Natural killer cell (primary cell): ENCODE measurements around the gene DOCK10. TPM values are rescaled to one million over a fixed set of nuclear protein-coding genes. Genes with fewer than 3 reads are reported as not detected.

Experiments
- ATAC-seq, 3 donors: fragments of 150-1000 bp in 2 of 3; fragments of 200-7000 bp in 1 of 3; cut with Tn5 transposase; 1 replicate in 1 of 3; 2 replicates in 2 of 3; pipeline ENCODE4 v1.10.0; 2021; ENCODE audit warnings: mild to moderate bottlenecking in 2 of 3, moderate library complexity in 2 of 3
- DNase-seq, 2 donors: peaks; one replicate each; pipeline versions ENCODE4 v3.0.0 to v3.0.0-alpha.2; 2013 to 2021; ENCODE audit warnings: mixed read lengths in 1 of 2
- H3K27ac ChIP-seq: one replicate; pipeline ENCODE4 v1.5.1; 2013; ENCODE audit warnings: mild to moderate bottlenecking, low read length
- H3K27me3 ChIP-seq: one replicate; pipeline ENCODE4 v1.6.1; 2013; ENCODE audit warnings: low read length; ENCODE audit not compliant: control insufficient read depth, insufficient read depth
- H3K36me3 ChIP-seq: one replicate; pipeline ENCODE4 v1.6.1; 2013; ENCODE audit warnings: low read length; ENCODE audit not compliant: control insufficient read depth, insufficient read depth
- H3K4me1 ChIP-seq: one replicate; pipeline ENCODE4 v1.6.1; 2013; ENCODE audit warnings: low read length; ENCODE audit not compliant: control insufficient read depth, insufficient read depth
- H3K4me3 ChIP-seq: one replicate; pipeline ENCODE4 v1.5.1; 2013; ENCODE audit warnings: low read length
- H3K9me3 ChIP-seq: one replicate; pipeline ENCODE4 v1.6.1; 2013; ENCODE audit warnings: low read length; ENCODE audit not compliant: control insufficient read depth, insufficient read depth
- H3K27ac Mint-ChIP-seq, 2 donors: one replicate each; pipeline ENCODE4 v1.8.0; 2022; ENCODE audit warnings: mild to moderate bottlenecking in 2 of 2, mixed read lengths in 2 of 2, moderate library complexity in 1 of 2
- H3K27me3 Mint-ChIP-seq, 2 donors: one replicate each; pipeline ENCODE4 v1.8.0; 2022; ENCODE audit warnings: low read depth in 2 of 2, mixed read lengths in 2 of 2
- H3K36me3 Mint-ChIP-seq: one replicate; pipeline ENCODE4 v1.8.0; 2022; ENCODE audit warnings: mixed read lengths
- H3K4me1 Mint-ChIP-seq, 2 donors: one replicate each; pipeline ENCODE4 v1.8.0; 2022; ENCODE audit warnings: mixed read lengths in 2 of 2
- H3K4me3 Mint-ChIP-seq: one replicate; pipeline ENCODE4 v1.8.0; 2022; ENCODE audit warnings: mild to moderate bottlenecking, moderate library complexity, mixed read lengths
- H3K9me3 Mint-ChIP-seq, 2 donors: one replicate each; pipeline ENCODE4 v1.8.0; 2022; ENCODE audit warnings: mixed read lengths in 2 of 2
- CTCF ChIP-seq: fragments of 200-600 bp; IDR thresholded peaks from one replicate; pipeline ENCODE4 v1.8.0; 2022; ENCODE audit warnings: antibody characterized with exemption
- WGBS: methylation state at CpG from one replicate; pipeline ENCODE4 v1.1.7; 2013; ENCODE audit warnings: missing lambda C conversion rate; ENCODE audit not compliant: insufficient coverage; 5-methylcytosine and 5-hydroxymethylcytosine counted together
- intact Hi-C: fragments of 100-400 bp; cut with micrococcal nuclease; formaldehyde crosslinking; loops from one replicate; pipeline ENCODE4 v1.14.2; 2022
- total RNA-seq, 4 donors: library from RNA; stranded (reverse); fragments of 120-200 nt in 1 of 4; gene quantifications; one replicate each; pipeline versions ENCODE4 v1.2.3 to v1.2.4, GENCODE V29; 2013 to 2022

DOCK10 gene
- total RNA-seq, 3 donors from 2014 or later (not counting 1 experiment from before 2014, with no cell fraction given) = 181 to 213 (median 182) TPM

- Histone ChIP-seq H3K4me3 (no peak overlapping the region), H3K4me1 (peaks cover 56% of the 10 kb centered on the region), H3K9me3 (no peaks in the 10 kb centered on the region), H3K27ac (peak overlapping the region; percentile 35), H3K27me3 (no peaks in the 10 kb centered on the region), H3K36me3 (peaks cover 32% of the 10 kb centered on the region)
- H3K9me3 Mint-ChIP-seq = no peaks in the 10 kb centered on the region
- intact Hi-C loops = loop anchor here (1.0 to 2.0 kb wide), 2 partner anchors 71 to 730 kb away; no protein-coding TSS in a partner anchor
- peaks cover 8% of the 10 kb centered on the region for H3K36me3 Mint-ChIP-seq
- no peaks in the 10 kb centered on the region for H3K27me3 Mint-ChIP-seq
- H3K4me1 Mint-ChIP-seq = peaks cover 94 to 95% of the 10 kb centered on the region in 2 donors
- TF ChIP-seq CTCF = peak; percentile 23
- ATAC-seq (peak in 2 of 3 donors; percentile 12 to 22), DNase-seq (peak in 1 of 2 donors; percentile 67)
- peak overlapping the region; percentile 83 for H3K4me3 Mint-ChIP-seq
- WGBS = 65% methylated on average over 3 of the region's 3 CpGs
- H3K27ac Mint-ChIP-seq = peak overlapping the region; percentile 80 to 90
Measured at GRCh38 chr2:224930990-224931389, 111.3 kb downstream of the DOCK10 start.

GRCh38 chr2:224930124-224930523, 112.1 kb downstream of the DOCK10 start:
- Histone ChIP-seq H3K27ac (peak overlapping the region; percentile 35), H3K36me3 (peaks cover 37% of the 10 kb centered on the region), H3K4me3 (no peak overlapping the region), H3K27me3 (no peaks in the 10 kb centered on the region), H3K9me3 (no peaks in the 10 kb centered on the region), H3K4me1 (peaks cover 57% of the 10 kb centered on the region)
- Mint-ChIP-seq H3K27ac (peak overlapping the region; percentile 80 to 90), H3K9me3 (no peaks in the 10 kb centered on the region), H3K4me1 (peaks cover 98 to 99% of the 10 kb centered on the region in 2 donors), H3K36me3 (peaks cover 8% of the 10 kb centered on the region), H3K4me3 (peak overlapping the region; percentile 83), H3K27me3 (no peaks in the 10 kb centered on the region)
- peak in 1 of 2 donors; percentile 81 for DNase-seq
- 5% methylated on average over 5 of the region's 5 CpGs for WGBS
- intact Hi-C loops = loop anchor here (2.0 kb wide), 1 partner anchor 731 kb away; no protein-coding TSS in a partner anchor
- peak in 2 of 3 donors; percentile 43 to 49 for ATAC-seq
- no peak for TF ChIP-seq CTCF

- Mint-ChIP-seq H3K4me1 (peaks cover 98 to 99% of the 10 kb centered on the region in 2 donors), H3K4me3 (peak overlapping the region; percentile 83), H3K27ac (peak overlapping the region; percentile 80 to 90), H3K9me3 (no peaks in the 10 kb centered on the region), H3K27me3 (no peaks in the 10 kb centered on the region), H3K36me3 (peaks cover 8% of the 10 kb centered on the region)
- H3K27me3 ChIP-seq = no peaks in the 10 kb centered on the region
- WGBS = 97% methylated on average over 3 of the region's 3 CpGs
- DNase-seq (no peak), ATAC-seq (no peak)
- intact Hi-C loops = loop anchor here (5.0 kb wide), 1 partner anchor 113 kb away; the partner anchor contains the start of gene DOCK10
- peaks cover 57% of the 10 kb centered on the region for H3K4me1 ChIP-seq
- no peaks in the 10 kb centered on the region for H3K9me3 ChIP-seq
- H3K4me3 ChIP-seq = no peak overlapping the region
- no peak for TF ChIP-seq CTCF
- peaks cover 34% of the 10 kb centered on the region for H3K36me3 ChIP-seq
- H3K27ac ChIP-seq = peak overlapping the region; percentile 35
Measured at GRCh38 chr2:224929512-224929911, 112.8 kb downstream of the DOCK10 start.
